HCT116 (cell line): ENCODE data around the gene NFX1. TPM values are rescaled to one million over a fixed set of nuclear protein-coding genes. Genes with fewer than 3 reads are reported as not detected.
A peak's percentile ranks its signal among the peaks of the same experiment; 100 is the strongest.

Experiments used
- ATAC-seq: fragments of 200-7000 bp; cut with Tn5 transposase; 2 replicates; pipeline ENCODE4 v1.9.1; 2020; ENCODE audit warnings: mild to moderate bottlenecking, moderate library complexity
- BruUV-seq: library from RNA; stranded (reverse); fragments of 400-500 nt; replicated peaks from 2 replicates; lab custom pipeline; 2021; lab: Mats Ljungman, UMichigan
- CTCF ChIA-PET: fragments of 300-600 bp; sonication (Branson Sonifier 250); formaldehyde crosslinking; loops from one replicate; lab custom pipeline; 2021; ENCODE audit warnings: antibody characterized with exemption; lab: Charles Lee
- POLR2A ChIA-PET: fragments of 300-600, 350-600 bp; sonication (Branson Sonifier 250); formaldehyde crosslinking; loops from one replicate; lab custom pipeline; 2021; ENCODE audit warnings: antibody characterized with exemption; lab: Charles Lee
- RAD21 ChIA-PET, 2 experiments: fragments of 300-600 bp; sonication (Branson Sonifier 250); formaldehyde crosslinking; loops; one replicate each; lab custom pipeline; 2023; ENCODE audit warnings: low total read pairs in 2 of 2; ENCODE audit not compliant: uncharacterized antibody in 2 of 2, unreplicated experiment in 2 of 2, low non-redundant PET in 1 of 2; lab: Charles Lee
- DNase-seq: peaks from one replicate; pipeline ENCODE4 v3.0.0-alpha.2; 2010; ENCODE audit warnings: low read depth, low spot score
- H2AFZ ChIP-seq: fragments of 200-600 bp; shearing (Covaris generic), sonication (generic); 2 replicates; pipeline ENCODE4 v1.6.1; 2017; ENCODE audit warnings: low read depth, mixed run types, mixed read lengths, antibody characterized with exemption, low read length; ENCODE audit not compliant: poor library complexity, severe bottlenecking
- H3K27ac ChIP-seq: 2 replicates; pipeline ENCODE4 v1.5.1; 2012; ENCODE audit warnings: low read depth, low read length
- H3K27me3 ChIP-seq: fragments of 200-600 bp; sonication (generic); 2 replicates; pipeline ENCODE4 v1.6.1; 2016; ENCODE audit warnings: mixed run types, low read length, mixed read lengths; ENCODE audit not compliant: insufficient read depth
- H3K36me3 ChIP-seq, 2 experiments: fragments of 200-500 bp in 1 of 2; fragments of 200-600 bp in 1 of 2; sonication (Bioruptor generic) in 1 of 2; sonication (generic) in 1 of 2; 2 replicates each; pipeline versions ENCODE4 v1.5.1 to v1.6.1; 2014 to 2016; ENCODE audit warnings: low read length in 2 of 2, inconsistent platforms in 1 of 2, mixed read lengths in 1 of 2, mixed run types in 1 of 2; ENCODE audit not compliant: insufficient read depth in 2 of 2, control insufficient read depth in 1 of 2
- H3K4me1 ChIP-seq, 2 experiments: fragments of 200-600 bp in 1 of 2; sonication (generic) in 1 of 2; 2 replicates each; pipeline versions ENCODE4 v1.5.1 to v1.6.1; 2012 to 2017; ENCODE audit warnings: low read length in 2 of 2, inconsistent platforms in 1 of 2, mild to moderate bottlenecking in 1 of 2, mixed read lengths in 1 of 2, mixed run types in 1 of 2, moderate library complexity in 1 of 2; ENCODE audit not compliant: insufficient read depth in 2 of 2, control insufficient read depth in 1 of 2
- H3K4me2 ChIP-seq: fragments of 200-600 bp; sonication (generic); 2 replicates; pipeline ENCODE4 v1.6.1; 2017; ENCODE audit warnings: mixed run types, low read length, mixed read lengths
- H3K4me3 ChIP-seq, 2 experiments: fragments of 200-600 bp in 1 of 2; sonication (generic) in 1 of 2; replicated peaks in 1 of 2; 2 replicates each; pipeline ENCODE4 v1.5.1; 2011 to 2016; ENCODE audit warnings: low read length in 2 of 2, control low read depth in 1 of 2, low read depth in 1 of 2, mild to moderate bottlenecking in 1 of 2, mixed read lengths in 1 of 2, mixed run types in 1 of 2
- H3K79me2 ChIP-seq: fragments of 200-600 bp; sonication (generic); 2 replicates; pipeline ENCODE4 v1.6.1; 2017; ENCODE audit warnings: mild to moderate bottlenecking, mixed run types, low read length, moderate library complexity, mixed read lengths; ENCODE audit not compliant: insufficient read depth
- H3K9ac ChIP-seq: fragments of 200-600 bp; sonication (generic); 2 replicates; pipeline ENCODE4 v1.6.1; 2016; ENCODE audit warnings: low read length, mixed read lengths
- H3K9me2 ChIP-seq: fragments of 200-600 bp; sonication (generic), shearing (Covaris generic); 2 replicates; pipeline ENCODE4 v1.6.1; 2017; ENCODE audit warnings: mixed run types, mild to moderate bottlenecking, moderate library complexity; ENCODE audit not compliant: insufficient read depth
- H3K9me3 ChIP-seq, 2 experiments: fragments of 200-500 bp in 1 of 2; fragments of 200-600 bp in 1 of 2; sonication (Bioruptor generic) in 1 of 2; sonication (generic) in 1 of 2; 2 replicates each; pipeline ENCODE4 v1.6.1; 2014 to 2017; ENCODE audit warnings: low read length in 2 of 2, mixed read lengths in 2 of 2, inconsistent platforms in 1 of 2, low read depth in 1 of 2, mild to moderate bottlenecking in 1 of 2, mixed run types in 1 of 2, moderate library complexity in 1 of 2; ENCODE audit not compliant: control insufficient read depth in 1 of 2, insufficient read depth in 1 of 2
- H4K20me1 ChIP-seq: fragments of 200-600 bp; sonication (generic), shearing (Covaris generic); 2 replicates; pipeline ENCODE4 v1.6.1; 2017; ENCODE audit warnings: mixed run types, mild to moderate bottlenecking, moderate library complexity; ENCODE audit not compliant: insufficient read depth
- ATF3 ChIP-seq: IDR thresholded peaks from 2 replicates; pipeline ENCODE4 v1.6.1; 2012
- CEBPB ChIP-seq: IDR thresholded peaks from 2 replicates; pipeline ENCODE4 v1.6.1; 2012; ENCODE audit warnings: low read depth
- EGR1 ChIP-seq: IDR thresholded peaks from 2 replicates; pipeline ENCODE4 v1.6.1; 2012; ENCODE audit warnings: low read depth
- EZH2phosphoT487 ChIP-seq: fragments of 200-600 bp; IDR thresholded peaks from 2 replicates; pipeline ENCODE4 v1.6.1; 2018; ENCODE audit warnings: antibody characterized with exemption, borderline replicate concordance
- FOSL1 ChIP-seq: IDR thresholded peaks from 2 replicates; pipeline ENCODE4 v1.6.1; 2012; ENCODE audit warnings: low read depth
- JUND ChIP-seq: IDR thresholded peaks from 2 replicates; pipeline ENCODE4 v1.6.1; 2012
- MAX ChIP-seq: IDR thresholded peaks from 2 replicates; pipeline ENCODE4 v1.6.1; 2012
- RAD21 ChIP-seq: IDR thresholded peaks from 2 replicates; pipeline ENCODE4 v1.6.1; 2012; ENCODE audit warnings: low read depth, mild to moderate bottlenecking
- REST ChIP-seq: IDR thresholded peaks from 2 replicates; pipeline ENCODE4 v1.6.1; 2012; ENCODE audit warnings: low read depth
- SP1 ChIP-seq: IDR thresholded peaks from 2 replicates; pipeline ENCODE4 v1.6.1; 2012; ENCODE audit warnings: low read depth
- SRF ChIP-seq: IDR thresholded peaks from 2 replicates; pipeline ENCODE4 v1.6.1; 2012; ENCODE audit warnings: low read depth
- intact Hi-C: fragments of 100-400 bp; cut with micrococcal nuclease; formaldehyde crosslinking; loops from 2 replicates; pipeline ENCODE4 v1.10.0; 2022
- total RNA-seq: library from RNA; stranded (reverse); gene quantifications from one replicate; pipeline ENCODE4 v1.2.1, GENCODE V29; 2021; ENCODE audit not compliant: unreplicated experiment

Gene NFX1
- total RNA-seq, 1 experiment from 2014 or later: 31.7 TPM

- ChIA-PET RAD21 (no interaction called here), CTCF (interaction anchor here (0.6 kb wide), 1 partner anchor 132 kb away, joined by 3 read pairs; no protein-coding TSS in a partner anchor)
- Histone ChIP-seq H3K36me3 (peaks cover 28 to 51% of the 10 kb centered on the region in 2 experiments), H4K20me1 (no peaks in the 10 kb centered on the region), H3K9me3 (no peaks in the 10 kb centered on the region), H3K4me3 (no peak overlapping the region), H3K27me3 (no peaks in the 10 kb centered on the region), H3K79me2 (0 out of 2 replicates have a peak, but pooled peaks cover 7% of the 10 kb centered on the region)
- no TSS peak for BruUV-seq
- intact Hi-C loops: no loop called here
- no peak for TF ChIP-seq RAD21
- TF ChIP-seq EZH2phosphoT487: no peak
- TF ChIP-seq EGR1: peak; percentile 58; the same call in 1 of the 2 replicates
- no peak for TF ChIP-seq JUND
- peak; percentile 74 for TF ChIP-seq CEBPB
- TF ChIP-seq SP1: no peak
- TF ChIP-seq MAX: no peak
- no peak for TF ChIP-seq FOSL1
- TF ChIP-seq ATF3: no peak
- TF ChIP-seq, all 23 proteins: peak for 2
- Histone ChIP-seq H3K9ac (peak overlapping the region; percentile 28; the same call in 1 of the 2 replicates), H3K9me2 (no peaks in the 10 kb centered on the region), H3K4me1 (peaks cover 0 to 11% of the 10 kb centered on the region in 2 experiments; a peak in 2 of 4 replicates), H2AFZ (no peak overlapping the region), H3K4me2 (peak overlapping the region; percentile 48), H3K27ac (peak overlapping the region; percentile 37; the same call in 1 of the 2 replicates)
- ATAC-seq: no peak; the same call in 1 of the 2 replicates
- DNase-seq: no peak
- POLR2A ChIA-PET: no interaction called here
Observed at GRCh38 chr9:33320568-33321261, 30.4 kb downstream of the NFX1 start.

GRCh38 chr9:33329117-33329563 lies 38.8 kb downstream of the NFX1 start:
- intact Hi-C loops: no loop called here
- H3K4me3 ChIP-seq: no peak overlapping the region
- H3K9me2 ChIP-seq: no peaks in the 10 kb centered on the region
- H4K20me1 ChIP-seq: no peaks in the 10 kb centered on the region
- ChIA-PET CTCF (no interaction called here), RAD21 (no interaction called here), POLR2A (no interaction called here)
- TF ChIP-seq REST: no peak
- TF ChIP-seq SRF: no peak
- TF ChIP-seq CEBPB: peak; percentile 54
- TF ChIP-seq EGR1: no peak
- H3K4me1 ChIP-seq: no peaks in the 10 kb centered on the region
- H3K9ac ChIP-seq: no peak overlapping the region
- no peak overlapping the region for H3K27ac ChIP-seq
- no peak for DNase-seq
- no peaks in the 10 kb centered on the region for H3K9me3 ChIP-seq
- H3K4me2 ChIP-seq: no peak overlapping the region
- ATAC-seq: no peak
- H3K36me3 ChIP-seq: peaks cover 17 to 22% of the 10 kb centered on the region in 2 experiments; a peak in 3 of 4 replicates
- no peak overlapping the region for H2AFZ ChIP-seq
- H3K79me2 ChIP-seq: no peaks in the 10 kb centered on the region
- H3K27me3 ChIP-seq: no peaks in the 10 kb centered on the region
- no TSS peak for BruUV-seq
